COLO668 (cell line): Measurements from ENCODE around the gene SMG9.

Experiments
- DNase-seq: peaks from one replicate; lab custom pipeline; 2025; ENCODE audit not compliant: unreplicated experiment; lab: John Stamatoyannopoulos, UW

SMG9 gene, protein sequence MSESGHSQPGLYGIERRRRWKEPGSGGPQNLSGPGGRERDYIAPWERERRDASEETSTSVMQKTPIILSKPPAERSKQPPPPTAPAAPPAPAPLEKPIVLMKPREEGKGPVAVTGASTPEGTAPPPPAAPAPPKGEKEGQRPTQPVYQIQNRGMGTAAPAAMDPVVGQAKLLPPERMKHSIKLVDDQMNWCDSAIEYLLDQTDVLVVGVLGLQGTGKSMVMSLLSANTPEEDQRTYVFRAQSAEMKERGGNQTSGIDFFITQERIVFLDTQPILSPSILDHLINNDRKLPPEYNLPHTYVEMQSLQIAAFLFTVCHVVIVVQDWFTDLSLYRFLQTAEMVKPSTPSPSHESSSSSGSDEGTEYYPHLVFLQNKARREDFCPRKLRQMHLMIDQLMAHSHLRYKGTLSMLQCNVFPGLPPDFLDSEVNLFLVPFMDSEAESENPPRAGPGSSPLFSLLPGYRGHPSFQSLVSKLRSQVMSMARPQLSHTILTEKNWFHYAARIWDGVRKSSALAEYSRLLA

GRCh38 chr19:43754503-43755255 is at the start of gene SMG9:
Gene SMG9, minus strand, starts transcription at chr19:43754962. Its CDS starts 4,221 bp downstream, at chr19:43750741.
- peak; percentile 98 for DNase-seq

GRCh38 chr19:43804432-43804831 is 49.7 kb upstream of the SMG9 start:
- no peak for DNase-seq

DNA sequence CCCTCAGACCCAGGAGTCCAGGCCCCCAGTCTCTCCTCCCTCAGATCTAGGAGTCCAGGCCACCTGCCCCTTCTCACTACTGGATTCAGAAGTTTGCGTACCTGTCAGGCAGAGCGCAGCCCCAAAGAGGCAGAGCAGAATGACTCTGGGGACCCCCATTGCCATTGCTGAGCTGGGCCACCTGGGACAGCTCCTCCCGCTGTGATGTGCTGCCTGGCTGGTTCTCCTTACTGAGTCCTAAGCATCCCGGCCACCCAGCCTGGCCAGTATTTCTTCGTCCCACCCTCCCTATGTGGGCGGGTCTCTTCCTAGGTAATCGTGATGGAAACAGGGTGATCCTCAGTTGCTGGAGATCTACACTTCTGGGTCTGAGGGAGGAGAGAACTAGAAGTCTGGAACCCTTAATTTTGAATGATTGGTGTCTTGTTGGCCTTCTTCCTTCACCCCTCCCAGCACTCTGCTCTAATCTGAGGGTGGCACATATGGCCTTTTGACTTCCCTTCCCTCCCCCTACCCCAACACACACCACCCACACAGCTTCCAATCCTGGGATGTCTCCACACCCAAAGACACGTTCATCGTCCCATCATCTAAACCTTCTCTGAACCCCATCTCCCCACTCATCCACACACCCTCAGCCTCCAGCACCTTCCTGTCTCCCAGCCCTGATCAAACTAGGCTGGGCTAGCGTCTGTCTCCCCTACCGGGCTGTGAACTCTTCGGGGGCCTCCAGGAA is 47.6 kb upstream of the SMG9 start, which contains the start of gene LYPD5:
LYPD5 (minus strand) TSS at position 232 of the 736 bp plus-strand sequence; CDS start at position 165, 67 bp downstream.
- DNase-seq = no peak

DNA sequence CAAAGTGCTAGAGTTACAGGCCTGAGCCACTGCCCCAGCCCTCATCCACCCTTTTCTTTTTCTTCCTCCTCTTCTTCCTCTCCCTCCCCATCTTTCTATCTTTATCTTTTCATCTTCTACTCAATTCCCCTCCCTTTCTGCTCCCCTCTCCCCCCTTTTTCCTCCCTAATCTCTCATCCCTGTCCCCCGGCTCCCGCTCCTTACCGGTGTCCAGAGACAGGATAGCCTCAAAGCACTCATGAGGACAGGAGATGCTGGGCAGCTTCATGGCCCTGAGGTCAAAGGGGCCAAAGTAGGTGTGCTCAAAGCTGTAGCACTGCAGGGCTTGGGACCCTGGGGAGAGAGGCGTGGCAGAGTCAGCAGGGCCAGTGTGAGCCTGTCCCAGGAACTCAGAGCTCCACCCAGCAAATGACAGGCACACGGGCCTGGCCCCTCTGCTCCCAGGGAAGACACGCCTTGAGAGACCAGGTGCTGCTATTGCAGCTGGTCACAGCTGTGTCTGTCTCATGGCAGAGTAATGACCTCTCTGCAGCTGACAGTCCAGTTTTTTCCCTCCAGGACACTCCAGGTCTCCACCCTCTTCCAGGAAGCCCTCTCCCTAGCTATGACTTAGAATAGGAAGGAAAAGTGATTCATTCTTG is 44.9 kb upstream of the SMG9 start:
- DNase-seq = peak; percentile 34

- DNase-seq = peak; percentile 72
These were observed 44.0 kb upstream of the SMG9 start for GRCh38 chr19:43798546-43799409.

DNA sequence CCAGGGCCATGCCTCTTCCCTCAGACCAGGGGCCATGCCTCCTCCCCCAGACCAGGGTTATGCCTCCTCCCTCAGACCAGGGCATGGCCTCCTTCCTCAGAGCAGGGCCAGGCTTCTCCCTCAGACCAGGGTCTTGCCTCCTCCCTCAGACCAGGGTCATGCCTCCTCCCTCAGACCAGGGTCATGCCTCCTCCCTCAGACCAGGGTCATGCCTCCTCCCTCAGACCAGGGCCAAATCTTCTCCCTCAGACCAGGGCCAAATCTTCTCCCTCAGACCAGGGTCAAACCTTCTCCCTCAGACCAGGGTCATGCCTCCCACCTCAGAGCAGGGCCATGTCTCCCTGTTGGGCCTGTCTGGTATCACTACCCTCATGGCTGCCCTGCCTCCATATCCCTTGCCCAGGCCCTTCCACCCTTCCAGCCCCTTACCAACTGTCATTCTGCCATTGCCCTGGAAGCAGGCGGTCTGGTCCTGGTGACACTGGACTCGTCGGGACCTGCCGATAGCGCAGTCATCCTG is 43.3 kb upstream of the SMG9 start:
- no peak for DNase-seq

- DNase-seq = no peak
These were observed 42.8 kb upstream of the SMG9 start for GRCh38 chr19:43797556-43797955.

- DNase-seq = no peak
These were observed 42.4 kb upstream of the SMG9 start for GRCh38 chr19:43797118-43797517.

DNA sequence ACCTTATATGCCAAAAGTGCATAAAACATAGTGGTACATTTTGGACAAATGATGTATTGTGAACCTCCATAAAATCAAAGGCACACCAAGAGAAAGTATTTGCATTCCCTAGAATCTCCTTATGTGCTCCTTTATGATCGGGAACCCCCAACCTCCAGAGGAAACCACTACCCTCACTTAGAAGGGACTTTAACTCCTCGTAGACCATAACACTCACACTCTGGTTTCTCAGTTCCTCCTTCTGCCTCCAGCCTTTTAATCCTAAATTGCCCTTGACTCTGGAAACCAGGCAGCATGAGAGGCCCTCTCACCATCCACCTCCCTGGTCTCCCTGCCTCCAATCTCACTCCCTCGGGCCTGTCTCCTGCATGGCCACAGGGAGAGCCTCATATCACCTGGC is 35.8 kb upstream of the SMG9 start:
- no peak for DNase-seq

GRCh38 chr19:43789029-43789428 is 34.3 kb upstream of the SMG9 start:
- DNase-seq = no peak

GRCh38 chr19:43786665-43787064 is 31.9 kb upstream of the SMG9 start:
- DNase-seq = no peak

GRCh38 chr19:43784981-43785808 is 30.4 kb upstream of the SMG9 start:
- peak; percentile 53 for DNase-seq

DNA sequence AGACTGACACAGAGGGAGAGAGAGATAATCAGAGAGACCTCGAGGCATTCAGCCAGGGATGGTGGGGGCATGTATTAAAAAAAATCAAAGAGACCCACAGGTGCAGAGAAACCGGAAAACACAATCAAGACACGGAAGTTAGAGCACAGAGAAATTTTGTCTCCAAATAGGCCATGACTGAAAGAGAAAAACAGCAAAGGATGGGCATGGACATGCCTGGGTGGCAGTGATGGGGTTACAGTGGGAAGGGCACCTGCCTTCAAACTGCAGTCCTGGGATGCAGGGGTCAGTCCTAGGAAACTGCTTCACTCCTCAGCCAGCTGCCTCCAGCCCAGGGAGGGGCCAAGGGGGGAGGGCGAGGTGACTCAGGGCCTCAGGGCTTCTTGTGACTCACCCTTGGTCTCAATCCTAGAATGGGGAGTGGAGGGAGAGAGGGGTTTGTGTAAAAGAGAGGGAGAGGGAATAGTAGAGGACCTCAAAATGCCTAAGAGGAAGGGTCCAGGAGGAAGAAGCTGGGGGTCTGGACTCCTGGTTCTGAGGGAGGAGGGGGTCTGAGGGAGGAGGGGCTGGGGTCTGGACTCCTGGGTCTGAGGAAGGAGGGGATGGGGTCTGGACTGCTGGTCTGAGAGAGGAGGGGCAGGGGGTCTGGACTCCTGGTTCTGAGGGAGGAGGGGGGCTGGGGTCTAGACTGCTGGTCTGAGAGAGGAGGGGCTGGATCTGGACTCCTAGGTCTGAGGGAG is 29.6 kb upstream of the SMG9 start:
- DNase-seq = no peak

DNA sequence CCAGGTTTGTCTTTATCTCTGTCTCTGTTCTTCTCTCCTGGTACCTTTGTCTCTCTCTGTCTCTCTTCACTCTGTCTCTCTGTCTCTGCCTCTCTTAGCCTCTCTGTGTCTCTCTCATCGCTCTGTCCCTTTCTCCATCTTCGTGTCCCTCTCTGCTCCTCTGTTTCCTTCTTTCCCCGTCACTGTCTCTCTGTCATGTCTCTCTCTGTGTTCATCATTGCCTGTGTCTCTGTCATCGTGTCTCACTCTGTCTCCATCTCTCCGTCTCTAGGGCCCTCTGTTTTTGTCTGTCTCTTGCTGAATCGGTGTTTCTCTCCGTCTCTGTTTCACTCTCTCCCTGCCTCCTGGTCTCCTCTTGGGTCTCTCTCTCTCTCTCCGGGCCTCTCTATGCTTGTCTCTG is 28.9 kb upstream of the SMG9 start:
- no peak for DNase-seq

DNA sequence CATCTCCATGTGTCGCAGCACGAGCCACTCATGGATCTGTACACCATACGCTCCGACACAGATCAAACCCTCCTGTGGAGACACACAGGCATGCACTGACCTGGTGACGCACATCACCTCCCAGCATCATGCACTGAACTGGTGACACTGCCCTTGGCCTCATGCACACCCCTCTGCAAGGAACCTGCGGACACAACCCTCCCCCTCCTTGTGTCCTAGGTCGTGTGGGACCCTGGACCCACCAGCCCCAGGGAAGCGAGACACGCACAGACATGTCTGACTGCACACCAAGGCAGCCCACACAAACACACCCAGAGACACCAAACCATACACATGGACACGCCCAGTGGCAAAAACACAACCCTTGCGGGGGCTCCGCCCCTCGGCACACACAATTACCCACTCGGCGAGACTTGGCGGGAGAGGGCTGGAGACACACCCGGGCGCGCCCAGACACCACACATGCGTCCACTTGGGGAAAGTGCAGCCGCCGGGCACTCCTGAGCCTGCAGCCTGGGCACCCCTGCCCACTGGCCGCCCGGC is 28.0 kb upstream of the SMG9 start:
- DNase-seq = peak; percentile 27

DNA sequence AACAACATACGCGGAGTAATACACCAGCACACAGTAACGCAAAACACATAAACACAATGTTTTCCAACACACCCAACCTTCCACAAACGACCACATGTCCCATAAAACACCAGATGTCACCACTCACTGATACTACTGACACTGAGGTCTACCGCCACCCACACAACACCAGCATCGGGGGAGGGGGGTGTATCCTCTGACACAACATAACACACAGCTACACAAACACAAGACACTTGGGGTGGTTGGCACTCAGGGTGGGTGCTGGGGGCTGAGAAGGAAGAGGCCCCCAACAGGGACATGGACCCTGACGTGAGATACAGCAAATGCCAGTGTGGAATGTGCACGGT is 27.5 kb upstream of the SMG9 start:
- no peak for DNase-seq

- DNase-seq = no peak
These were observed 27.0 kb upstream of the SMG9 start for GRCh38 chr19:43781630-43782310.
